ENCODE data around the gene ZBTB11. TPM values are rescaled to one million over a fixed set of nuclear protein-coding genes. Genes with fewer than 3 reads are reported as not detected.
"Not testable (repeated sequence)": the region's sequence is repeated elsewhere in the genome, so short reads cannot be mapped to it uniquely, and the experiment has no call there.

Gene ZBTB11
- total RNA-seq, 1 experiment from 2014 or later: 22.4 TPM

- POLR2A ChIA-PET (ENCODE audit: low non-redundant PET): no interaction called here
- DNase-seq (ENCODE audit: low spot score): no peak
- Histone ChIP-seq H3K4me1 (ENCODE audit: insufficient read depth, low read length, poor library complexity, severe bottlenecking) (no peaks in the 10 kb centered on the region), H3K36me3 (ENCODE audit: insufficient read depth, low read length, poor library complexity, severe bottlenecking) (no peaks in the 10 kb centered on the region), H3K27me3 (replicated peaks; ENCODE audit: insufficient read depth, low read depth, low read length, poor library complexity) (no peaks in the 10 kb centered on the region), H3K4me3 (ENCODE audit: low read depth, low read length, poor library complexity, severe bottlenecking) (no peak overlapping the region), H3K9me3 (ENCODE audit: low read depth, low read length, poor library complexity, severe bottlenecking) (no peaks in the 10 kb centered on the region), H3K27ac (ENCODE audit: low read depth, low read length, poor library complexity, severe bottlenecking) (no peak overlapping the region)
- intact Hi-C loops (cut with micrococcal nuclease; ENCODE audit: unreplicated experiment): no loop called here
- TF ChIP-seq CTCF (conservative IDR thresholded peaks at IDR 0.05; ENCODE audit: low read depth, low read length) (no peak), EZH2 (IDR thresholded peaks at IDR 0.05; ENCODE audit: borderline replicate concordance, low read depth, low read length, poor library complexity, severe bottlenecking) (no peak)
- no TSS peak for BruUV-seq (replicated peaks)
- CTCF ChIA-PET: no interaction called here
These were observed 32.2 kb upstream of the ZBTB11 start for GRCh38 chr3:101709126-101709525.

- BruUV-seq (replicated peaks); H3K4me3 ChIP-seq (ENCODE audit: low read depth, low read length, poor library complexity, severe bottlenecking); CTCF ChIA-PET; H3K9me3 ChIP-seq (ENCODE audit: low read depth, low read length, poor library complexity, severe bottlenecking); H3K36me3 ChIP-seq (ENCODE audit: insufficient read depth, low read length, poor library complexity, severe bottlenecking); DNase-seq (ENCODE audit: low spot score); H3K4me1 ChIP-seq (ENCODE audit: insufficient read depth, low read length, poor library complexity, severe bottlenecking); H3K27me3 ChIP-seq (replicated peaks; ENCODE audit: insufficient read depth, low read depth, low read length, poor library complexity); H3K27ac ChIP-seq (ENCODE audit: low read depth, low read length, poor library complexity, severe bottlenecking); intact Hi-C loops (cut with micrococcal nuclease; ENCODE audit: unreplicated experiment): not testable (repeated sequence)
- POLR2A ChIA-PET (ENCODE audit: low non-redundant PET): interaction anchor here (0.6 kb wide), 1 partner anchor 18 kb away, joined by 3 read pairs; no protein-coding TSS in a partner anchor
These were observed 27.7 kb upstream of the ZBTB11 start for GRCh38 chr3:101704639-101705038.

GRCh38 chr3:101703169-101703568 lies 26.2 kb upstream of the ZBTB11 start:
- intact Hi-C loops (cut with micrococcal nuclease; ENCODE audit: unreplicated experiment): no loop called here
- no TSS peak for BruUV-seq (replicated peaks)

More at GRCh38 chr3:101703169-101703568, 26.2 kb upstream of the ZBTB11 start:
- Histone ChIP-seq H3K27me3 (replicated peaks; ENCODE audit: insufficient read depth, low read depth, low read length, poor library complexity) (no peaks in the 10 kb centered on the region), H3K36me3 (ENCODE audit: insufficient read depth, low read length, poor library complexity, severe bottlenecking) (no peaks in the 10 kb centered on the region), H3K4me3 (ENCODE audit: low read depth, low read length, poor library complexity, severe bottlenecking) (no peak overlapping the region), H3K4me1 (ENCODE audit: insufficient read depth, low read length, poor library complexity, severe bottlenecking) (no peaks in the 10 kb centered on the region), H3K27ac (ENCODE audit: low read depth, low read length, poor library complexity, severe bottlenecking) (no peak overlapping the region), H3K9me3 (ENCODE audit: low read depth, low read length, poor library complexity, severe bottlenecking) (no peaks in the 10 kb centered on the region)
- CTCF ChIA-PET: no interaction called here
- POLR2A ChIA-PET (ENCODE audit: low non-redundant PET): no interaction called here
- TF ChIP-seq CTCF (conservative IDR thresholded peaks at IDR 0.05; ENCODE audit: low read depth, low read length) (no peak), EZH2 (IDR thresholded peaks at IDR 0.05; ENCODE audit: borderline replicate concordance, low read depth, low read length, poor library complexity, severe bottlenecking) (no peak)
- no peak for DNase-seq (ENCODE audit: low spot score)

Data from A673 (cell line).